Keratinocyte (primary cell): ENCODE results near the gene CDKN1A. TPM values are rescaled to one million over a fixed set of nuclear protein-coding genes. Genes with fewer than 3 reads are reported as not detected.

Experiments
- DNase-seq: peaks from one replicate; pipeline ENCODE4 v3.0.0-alpha.2; 2011; ENCODE audit warnings: low read depth, missing footprints, low spot score
- FAIRE-seq: peaks from 2 replicates; lab custom pipeline; 2011; peaks lifted over from hg19 to GRCh38; lab: Jason Lieb, UNC
- H2AFZ ChIP-seq: 2 replicates; pipeline ENCODE4 v1.6.0; 2012; ENCODE audit warnings: low read length, control low read depth, inconsistent platforms; ENCODE audit not compliant: control insufficient read depth
- H3K27ac ChIP-seq: 2 replicates; pipeline ENCODE4 v1.5.1; 2011; ENCODE audit warnings: low read length; ENCODE audit not compliant: control insufficient read depth, insufficient read depth
- H3K27me3 ChIP-seq: 3 replicates; pipeline ENCODE4 v1.6.0; 2011; ENCODE audit warnings: low read length; ENCODE audit not compliant: control insufficient read depth, insufficient read depth; ENCODE audit errors: extremely low read depth
- H3K36me3 ChIP-seq, 2 experiments: 2 replicates in 1 of 2; 3 replicates in 1 of 2; pipeline ENCODE4 v1.5.1; 2011; ENCODE audit warnings: low read length in 2 of 2, mild to moderate bottlenecking in 1 of 2; ENCODE audit not compliant: control insufficient read depth in 2 of 2, insufficient read depth in 2 of 2; ENCODE audit errors: extremely low read depth in 1 of 2
- H3K4me1 ChIP-seq: 3 replicates; pipeline ENCODE4 v1.5.1; 2011; ENCODE audit warnings: low read length; ENCODE audit not compliant: control insufficient read depth, insufficient read depth; ENCODE audit errors: extremely low read depth
- H3K4me2 ChIP-seq: 3 replicates; pipeline ENCODE4 v1.6.0; 2011; ENCODE audit warnings: low read depth, low read length; ENCODE audit not compliant: control insufficient read depth, insufficient read depth; ENCODE audit errors: extremely low read depth
- H3K4me3 ChIP-seq, 3 experiments: fragments of 200-600 bp in 1 of 3; sonication (generic) in 1 of 3; 2 replicates in 2 of 3; 3 replicates in 1 of 3; pipeline ENCODE4 v1.5.1; 2011 to 2016; ENCODE audit warnings: low read length in 3 of 3, mild to moderate bottlenecking in 3 of 3, control low read depth in 2 of 3, inconsistent platforms in 1 of 3, low read depth in 1 of 3, mixed read lengths in 1 of 3, mixed run types in 1 of 3, moderate library complexity in 1 of 3; ENCODE audit not compliant: control insufficient read depth in 2 of 3, insufficient read depth in 2 of 3; ENCODE audit errors: extremely low read depth in 1 of 3
- H3K79me2 ChIP-seq: 2 replicates; pipeline ENCODE4 v1.6.0; 2012; ENCODE audit warnings: low read length; ENCODE audit not compliant: control insufficient read depth, insufficient read depth
- H3K9ac ChIP-seq: 3 replicates; pipeline ENCODE4 v1.6.0; 2011; ENCODE audit warnings: low read length; ENCODE audit not compliant: control insufficient read depth, insufficient read depth; ENCODE audit errors: extremely low read depth
- H3K9me1 ChIP-seq: 3 replicates; pipeline ENCODE4 v1.6.0; 2011; ENCODE audit warnings: low read length; ENCODE audit not compliant: control insufficient read depth, insufficient read depth; ENCODE audit errors: extremely low read depth
- H3K9me3 ChIP-seq: 2 replicates; pipeline ENCODE4 v1.5.1; 2012; ENCODE audit warnings: low read depth, low read length; ENCODE audit not compliant: control insufficient read depth
- H4K20me1 ChIP-seq: 3 replicates; pipeline ENCODE4 v1.6.0; 2011; ENCODE audit warnings: low read length; ENCODE audit not compliant: control insufficient read depth, insufficient read depth; ENCODE audit errors: extremely low read depth
- EZH2 ChIP-seq: IDR thresholded peaks from one replicate; pipeline ENCODE4 v1.6.1; 2012; ENCODE audit warnings: inconsistent platforms, mild to moderate bottlenecking, low read length, moderate library complexity
- dilution Hi-C: fragments of 300-500 bp; cut with MboI; formaldehyde crosslinking; loops from one replicate; pipeline ENCODE4 v1.7.0; 2020; ENCODE audit warnings: low sequenced_read_pairs; ENCODE audit not compliant: extremely low pct_ligation_motif_present
- polyA plus RNA-seq, 5 experiments: library from polyadenylated mRNA; depleted of rRNA in 3 of 5; stranded (reverse) in 3 of 5; stranded (forward) in 1 of 5; unstranded in 1 of 5; fragments of >200 nt; gene quantifications; 1 replicate in 1 of 5; 2 replicates in 3 of 5; 3 replicates in 1 of 5; pipeline versions ENCODE4 v1.2.1 to v1.2.3, GENCODE V29; 2011 to 2012; ENCODE audit warnings: missing spikeins in 2 of 5, low read depth in 1 of 5, low replicate concordance in 1 of 5
- TF ChIP-seq, protein P1 (sequence below), 3 experiments: IDR thresholded peaks in 1 of 3; conservative IDR thresholded peaks in 1 of 3; optimal IDR thresholded peaks in 1 of 3; 2 replicates in 2 of 3; 3 replicates in 1 of 3; pipeline versions ENCODE3 to v1.5.1; 2011; ENCODE audit warnings: low read length in 3 of 3, mild to moderate bottlenecking in 3 of 3, moderate library complexity in 2 of 3, control low read depth in 1 of 3, inconsistent platforms in 1 of 3; ENCODE audit not compliant: insufficient read depth in 2 of 3; ENCODE audit errors: extremely low read depth in 1 of 3

CDKN1A gene
- polyA plus RNA-seq, 1 donor (not counting 4 experiments of a cell fraction or from before 2014, with no cell fraction given) = 185 TPM

DNA sequence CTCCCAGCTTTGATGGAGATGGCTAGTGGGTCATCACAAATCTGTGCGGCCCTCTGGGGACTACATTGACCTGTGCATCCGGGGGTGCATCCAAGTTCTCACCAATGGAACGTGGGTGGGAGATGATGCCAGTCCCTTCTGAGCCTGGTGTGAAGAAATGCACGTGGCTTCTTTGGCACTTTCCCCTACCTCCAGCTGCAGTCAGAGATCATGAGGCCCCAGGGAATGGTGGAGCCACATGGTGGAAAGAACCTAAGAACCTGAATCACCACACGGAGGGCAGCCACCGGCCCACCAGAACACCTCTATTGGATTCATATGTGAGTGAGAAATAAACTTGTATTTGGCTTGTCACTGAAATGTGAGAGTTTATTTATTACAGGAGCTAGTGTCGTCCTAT lies 9.9 kb upstream of the CDKN1A start:
- no peaks in the 10 kb centered on the region for H3K79me2 ChIP-seq
- no peaks in the 10 kb centered on the region for H3K9me3 ChIP-seq
- H3K9me1 ChIP-seq = peaks cover 2% of the 10 kb centered on the region
- no peak overlapping the region for H3K4me2 ChIP-seq
- TF ChIP-seq, protein P1, sequence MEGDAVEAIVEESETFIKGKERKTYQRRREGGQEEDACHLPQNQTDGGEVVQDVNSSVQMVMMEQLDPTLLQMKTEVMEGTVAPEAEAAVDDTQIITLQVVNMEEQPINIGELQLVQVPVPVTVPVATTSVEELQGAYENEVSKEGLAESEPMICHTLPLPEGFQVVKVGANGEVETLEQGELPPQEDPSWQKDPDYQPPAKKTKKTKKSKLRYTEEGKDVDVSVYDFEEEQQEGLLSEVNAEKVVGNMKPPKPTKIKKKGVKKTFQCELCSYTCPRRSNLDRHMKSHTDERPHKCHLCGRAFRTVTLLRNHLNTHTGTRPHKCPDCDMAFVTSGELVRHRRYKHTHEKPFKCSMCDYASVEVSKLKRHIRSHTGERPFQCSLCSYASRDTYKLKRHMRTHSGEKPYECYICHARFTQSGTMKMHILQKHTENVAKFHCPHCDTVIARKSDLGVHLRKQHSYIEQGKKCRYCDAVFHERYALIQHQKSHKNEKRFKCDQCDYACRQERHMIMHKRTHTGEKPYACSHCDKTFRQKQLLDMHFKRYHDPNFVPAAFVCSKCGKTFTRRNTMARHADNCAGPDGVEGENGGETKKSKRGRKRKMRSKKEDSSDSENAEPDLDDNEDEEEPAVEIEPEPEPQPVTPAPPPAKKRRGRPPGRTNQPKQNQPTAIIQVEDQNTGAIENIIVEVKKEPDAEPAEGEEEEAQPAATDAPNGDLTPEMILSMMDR (optimal IDR thresholded peaks at IDR 0.05 in 1 of 3, IDR thresholded peaks at IDR 0.05 in 1 of 3, conservative IDR thresholded peaks at IDR 0.05 in 1 of 3; ENCODE audit: extremely low read depth in 1 of 3, insufficient read depth in 2 of 3, low read length in 3 of 3) = no peak
- FAIRE-seq (no peak), DNase-seq (no peak)
- peaks cover 17% of the 10 kb centered on the region for H3K4me1 ChIP-seq
- dilution Hi-C loops = no loop called here
- H4K20me1 ChIP-seq = no peaks in the 10 kb centered on the region
- no peak overlapping the region for H3K9ac ChIP-seq
- no peak overlapping the region for H3K4me3 ChIP-seq
- no peaks in the 10 kb centered on the region for H3K36me3 ChIP-seq
- no peak overlapping the region for H2AFZ ChIP-seq
- H3K27ac ChIP-seq = no peak overlapping the region
- H3K27me3 ChIP-seq = no peaks in the 10 kb centered on the region

DNA sequence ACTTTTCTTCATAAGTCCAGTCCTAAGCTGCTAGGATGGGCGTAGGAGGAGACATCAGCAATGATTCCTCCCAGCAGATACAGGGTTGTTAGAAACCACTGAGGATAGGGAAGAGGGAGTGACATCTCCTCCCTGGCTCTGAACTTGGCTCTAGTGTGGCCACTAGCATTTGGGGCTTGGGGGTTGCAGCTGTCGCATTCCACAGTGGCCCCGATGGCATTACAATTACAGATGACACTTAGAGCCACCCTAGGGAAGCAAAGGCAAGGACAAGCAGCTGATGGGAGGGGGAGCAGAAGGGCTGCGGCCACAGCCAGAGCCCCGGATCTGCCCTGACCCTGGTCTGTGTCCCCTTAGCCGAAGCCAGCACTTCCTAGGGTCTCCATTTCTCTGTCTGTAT lies 9.5 kb upstream of the CDKN1A start:
- no peak for FAIRE-seq
- TF ChIP-seq, protein P1 (optimal IDR thresholded peaks at IDR 0.05 in 1 of 3, IDR thresholded peaks at IDR 0.05 in 1 of 3, conservative IDR thresholded peaks at IDR 0.05 in 1 of 3; ENCODE audit: extremely low read depth in 1 of 3, insufficient read depth in 2 of 3, low read length in 3 of 3) = no peak
- TF ChIP-seq EZH2 = no peak
- no peak overlapping the region for H3K27ac ChIP-seq
- H3K4me1 ChIP-seq = peaks cover 17% of the 10 kb centered on the region
- H2AFZ ChIP-seq = no peak overlapping the region
- H3K79me2 ChIP-seq = no peaks in the 10 kb centered on the region
- no peaks in the 10 kb centered on the region for H4K20me1 ChIP-seq
- no peak overlapping the region for H3K9ac ChIP-seq
- DNase-seq = no peak
- no peaks in the 10 kb centered on the region for H3K36me3 ChIP-seq
- no peak overlapping the region for H3K4me3 ChIP-seq
- no peaks in the 10 kb centered on the region for H3K9me3 ChIP-seq
- dilution Hi-C loops = no loop called here
- no peaks in the 10 kb centered on the region for H3K27me3 ChIP-seq
- H3K9me1 ChIP-seq = peaks cover 2% of the 10 kb centered on the region
- H3K4me2 ChIP-seq = no peak overlapping the region
